Measurements from ENCODE around the gene CCBE1. TPM values are rescaled to one million over a fixed set of nuclear protein-coding genes. Genes with fewer than 3 reads are reported as not detected.

CCBE1 gene
- total RNA-seq, 1 experiment from 2014 or later = 31.1 TPM

DNA sequence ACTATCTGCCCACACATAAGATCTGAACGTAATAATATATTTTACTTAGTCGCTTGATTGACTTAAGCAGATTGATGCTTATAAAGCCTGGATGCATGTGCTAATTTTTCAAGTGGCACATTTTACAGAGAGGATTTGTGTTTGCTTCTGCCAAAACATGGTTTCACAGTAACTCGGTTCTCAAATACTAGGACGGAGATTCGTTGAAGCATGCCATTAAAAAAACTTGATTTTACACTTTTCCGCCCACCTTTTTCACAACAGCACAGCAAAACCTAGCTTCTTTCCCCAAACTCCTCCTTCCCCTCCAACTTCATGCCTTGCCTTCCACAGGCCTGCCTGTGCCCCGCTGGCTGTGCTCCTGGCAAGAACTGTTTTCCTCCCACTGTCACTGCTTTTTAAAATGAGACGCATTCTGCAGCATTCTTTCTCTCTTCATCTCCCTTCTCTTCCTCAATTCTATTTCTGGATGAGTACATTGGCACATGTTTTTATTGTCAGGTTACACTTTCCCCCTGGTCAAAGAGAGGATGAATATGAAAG, 283.0 kb downstream of the CCBE1 start:
- no peak for DNase-seq (ENCODE audit: low read depth)

DNA sequence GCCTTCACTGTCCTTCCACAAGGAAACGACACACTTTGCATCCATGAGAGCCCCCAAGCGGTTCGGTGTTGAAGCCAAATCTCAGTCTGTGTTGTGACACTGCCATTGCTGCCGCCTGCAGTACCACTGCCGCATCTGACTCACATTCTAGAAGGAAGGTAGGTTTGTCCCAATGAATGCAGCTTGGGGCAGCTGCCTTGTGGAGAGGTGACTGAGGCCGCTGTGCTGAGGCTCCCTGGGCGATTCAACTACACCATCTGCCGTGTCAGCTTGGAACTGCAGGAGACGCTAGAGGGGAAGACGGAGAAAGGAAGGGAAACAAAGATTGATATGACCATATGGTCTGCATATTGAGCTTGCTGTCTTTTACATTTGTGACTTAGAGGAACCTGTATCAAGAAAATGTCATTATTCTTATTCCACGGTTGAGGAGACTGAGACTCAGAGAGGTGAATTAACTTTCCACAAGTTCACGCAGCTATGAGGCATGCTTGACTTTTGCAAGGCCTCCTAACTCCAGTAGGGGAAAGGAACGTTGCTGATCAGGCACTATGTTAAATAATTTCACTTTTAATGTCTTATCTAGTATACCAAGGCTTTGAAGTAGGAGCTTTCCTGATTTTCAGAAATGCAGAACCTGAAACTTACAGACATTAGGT, 294.7 kb downstream of the CCBE1 start:
- peak; percentile 73 for DNase-seq (ENCODE audit: low read depth)

DNA sequence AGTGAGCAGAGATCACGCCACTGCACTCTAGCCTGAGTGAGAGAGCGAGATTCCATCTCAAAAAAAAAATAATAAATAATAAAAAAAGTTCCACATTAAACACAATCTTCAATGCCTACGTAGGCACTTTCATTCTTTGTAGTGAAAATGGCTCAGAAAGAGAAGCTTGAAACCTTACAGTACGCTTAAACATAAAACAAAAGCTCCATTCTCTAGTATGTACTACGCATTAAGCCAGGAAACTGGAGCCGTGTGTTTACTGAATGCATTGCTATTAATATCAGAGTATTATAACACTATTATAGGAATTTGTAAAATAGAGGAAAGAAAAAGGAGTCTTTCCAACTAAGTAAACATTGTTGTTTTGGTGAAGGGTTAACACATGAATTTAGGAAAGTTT, 296.8 kb downstream of the CCBE1 start:
- DNase-seq (ENCODE audit: low read depth) = no peak

DNA sequence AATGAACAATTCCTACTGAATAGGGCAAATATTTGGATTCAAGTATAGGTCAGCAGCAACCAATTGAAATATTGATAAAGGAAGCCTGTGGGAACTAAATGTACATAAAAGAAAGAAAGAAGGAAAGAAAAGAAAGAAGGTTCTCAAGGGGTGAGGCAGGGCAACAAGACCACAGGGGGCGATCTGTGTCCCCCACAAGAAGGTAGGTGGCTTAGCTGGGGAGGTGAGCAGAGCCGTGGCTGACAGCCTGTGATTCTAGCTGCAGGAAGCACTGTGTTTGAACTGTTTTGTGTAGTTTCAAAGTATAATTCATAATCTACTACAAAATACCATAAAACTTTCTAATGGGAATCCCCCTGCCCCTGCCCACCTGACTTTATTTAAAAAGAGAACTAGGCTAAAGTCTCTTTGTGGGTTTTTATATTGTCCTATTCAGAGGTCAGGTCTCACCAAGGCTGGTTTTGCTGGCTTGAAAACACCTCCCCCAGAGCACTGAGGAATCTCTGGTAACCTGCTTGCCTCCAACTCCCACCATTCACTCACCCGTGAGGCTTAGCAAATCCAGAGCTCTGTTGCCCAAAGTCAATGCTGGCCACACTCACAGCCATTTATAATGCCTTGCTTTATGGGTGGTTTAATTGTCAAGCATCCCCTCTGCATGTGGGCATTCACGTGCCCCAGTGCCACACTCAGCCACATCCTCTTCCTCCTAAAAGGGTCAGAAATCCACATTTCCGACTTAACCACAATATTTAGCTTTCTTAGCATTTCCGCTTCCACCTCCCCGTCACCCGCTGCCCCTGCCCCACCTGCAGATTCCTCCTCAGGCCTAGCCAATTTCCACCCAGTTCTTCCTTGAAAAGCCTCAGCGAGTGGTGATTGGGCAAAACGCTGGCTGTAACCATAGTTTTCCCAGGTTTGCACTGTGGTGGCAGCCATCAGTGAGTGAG, 301.7 kb downstream of the CCBE1 start:
- no peak for DNase-seq (ENCODE audit: low read depth)

DNA sequence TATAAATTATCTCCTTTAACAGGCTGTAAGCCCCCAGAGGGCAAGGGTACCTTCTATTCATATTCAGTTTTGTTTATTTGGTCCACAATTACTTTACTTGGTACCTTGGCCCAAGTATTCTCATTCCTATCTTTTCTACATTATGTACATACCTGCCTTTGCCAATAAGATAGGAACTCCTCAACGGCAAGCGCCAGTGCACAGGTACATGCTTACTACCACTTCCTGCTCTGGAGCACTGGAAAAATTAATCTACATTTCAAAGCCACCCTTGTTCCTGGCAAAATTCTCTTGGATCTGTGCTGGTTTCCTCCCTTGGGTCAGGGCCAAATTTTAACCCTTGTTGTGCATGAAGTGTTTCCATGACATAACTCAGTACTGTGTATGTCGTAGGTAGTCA, 303.8 kb downstream of the CCBE1 start:
- no peak for DNase-seq (ENCODE audit: low read depth)

DNA sequence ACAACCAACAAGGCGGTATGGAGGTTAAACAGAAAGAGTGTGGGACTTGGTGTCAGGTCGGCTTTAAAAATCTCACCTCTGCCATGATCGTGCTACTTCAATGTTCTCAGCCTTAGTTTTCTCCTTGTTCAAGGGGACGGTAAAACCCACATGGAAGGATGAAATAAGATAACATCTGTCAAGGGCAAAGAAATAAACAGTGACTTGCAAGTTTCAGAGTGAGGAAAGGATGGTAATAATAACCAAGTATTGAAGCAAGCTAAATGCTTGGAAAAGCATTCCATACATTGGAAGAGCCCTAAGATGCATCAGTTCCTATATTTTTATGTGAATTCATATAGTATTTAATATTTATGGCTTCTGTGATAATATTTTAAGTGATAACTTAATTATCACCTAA, 308.4 kb downstream of the CCBE1 start:
- DNase-seq (ENCODE audit: low read depth) = no peak

DNA sequence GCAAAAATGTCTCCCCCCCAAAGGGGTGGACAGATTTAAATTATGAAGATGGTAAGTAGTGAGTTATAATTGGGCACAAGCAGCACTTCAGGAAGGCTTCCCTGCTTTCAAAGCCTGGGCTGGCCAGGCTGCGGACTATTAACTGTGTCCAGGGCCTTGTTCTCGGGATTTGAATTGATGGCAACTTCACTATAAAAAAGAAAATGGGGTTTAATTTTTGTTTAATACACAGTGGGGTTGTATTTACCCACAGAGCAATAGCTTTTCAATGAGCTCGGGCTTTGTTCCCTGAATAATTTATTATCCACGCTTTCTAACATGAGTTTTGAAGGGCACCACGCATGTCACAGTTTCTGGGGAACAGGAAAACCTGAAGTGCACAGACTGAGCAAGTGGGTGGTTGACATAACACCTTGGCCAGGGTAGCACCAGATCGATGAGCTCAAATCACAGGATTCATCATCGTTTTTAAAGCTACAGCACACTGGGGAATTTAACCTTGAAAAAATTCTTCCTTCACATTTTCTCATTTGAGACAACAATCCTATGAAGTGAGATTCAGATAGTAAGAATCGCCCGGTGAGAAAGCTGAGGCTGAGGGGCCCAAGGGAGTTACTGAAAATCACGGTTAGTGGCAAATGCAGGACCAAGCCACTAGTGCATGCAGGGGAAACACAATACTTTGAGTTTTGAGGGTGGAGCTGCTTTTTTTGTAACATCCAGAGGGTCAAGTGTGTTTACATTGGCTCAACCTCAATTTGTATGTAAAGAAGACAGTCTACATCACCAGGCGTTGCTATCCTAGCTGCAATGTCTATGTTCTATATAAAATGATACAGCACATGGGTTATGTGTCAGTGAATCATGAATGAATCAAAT, 309.3 kb downstream of the CCBE1 start:
- DNase-seq (ENCODE audit: low read depth) = no peak

DNA sequence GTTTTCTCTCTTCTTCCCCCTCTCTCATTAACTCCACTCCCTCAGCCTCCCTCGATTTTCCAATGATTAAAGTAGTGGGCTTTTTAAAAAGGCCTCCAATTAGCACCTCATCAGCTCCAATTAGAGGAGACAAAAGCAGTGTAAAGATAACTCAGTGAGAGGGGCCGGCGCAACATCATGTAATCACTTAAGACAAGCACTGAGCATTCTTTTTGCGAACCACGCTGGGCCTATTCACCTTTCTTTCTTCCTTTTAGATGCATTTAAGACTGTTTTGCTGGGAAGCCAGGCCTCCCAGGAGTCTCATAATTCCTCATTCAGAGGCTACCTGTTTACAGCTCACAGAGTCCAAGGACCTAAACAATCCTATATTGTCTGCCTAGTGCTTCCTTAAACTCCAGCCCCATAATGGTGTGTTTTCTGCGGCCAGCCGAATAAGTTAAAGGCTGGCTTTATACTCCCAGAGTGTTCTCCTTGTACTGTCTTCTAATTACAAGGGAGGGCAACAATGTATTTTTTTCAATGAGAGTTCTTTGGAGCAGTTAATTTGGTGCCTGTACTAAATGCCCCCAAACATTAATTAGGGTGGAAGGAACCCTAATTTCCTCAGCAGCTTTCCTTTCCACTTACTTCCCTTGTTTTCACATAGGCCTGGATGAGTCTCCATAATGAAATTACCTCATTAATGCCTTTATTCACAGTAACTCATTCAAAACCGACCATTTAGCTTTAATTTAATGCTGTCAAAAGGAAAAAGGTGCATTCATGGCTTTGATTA, 310.1 kb downstream of the CCBE1 start:
- no peak for DNase-seq (ENCODE audit: low read depth)

DNA sequence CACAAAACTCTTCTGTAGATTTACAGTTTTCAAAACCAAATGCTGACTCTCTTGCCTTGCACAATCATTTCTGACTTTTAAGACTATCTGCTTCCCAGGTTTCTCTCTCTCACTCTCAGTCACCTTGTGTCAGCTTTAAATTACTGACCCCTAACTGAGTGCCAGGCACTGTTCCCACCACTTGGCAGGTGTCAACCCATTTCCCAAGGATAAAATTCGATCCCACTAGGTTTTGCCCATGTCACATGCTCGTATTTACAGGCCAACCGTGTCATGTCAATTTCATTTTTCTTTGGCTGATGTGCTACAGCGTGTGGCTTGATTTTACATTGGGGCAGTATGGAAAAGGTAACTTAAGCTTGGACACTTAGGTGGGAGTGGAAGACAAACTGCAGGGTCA, 312.0 kb downstream of the CCBE1 start:
- DNase-seq (ENCODE audit: low read depth) = no peak

DNA sequence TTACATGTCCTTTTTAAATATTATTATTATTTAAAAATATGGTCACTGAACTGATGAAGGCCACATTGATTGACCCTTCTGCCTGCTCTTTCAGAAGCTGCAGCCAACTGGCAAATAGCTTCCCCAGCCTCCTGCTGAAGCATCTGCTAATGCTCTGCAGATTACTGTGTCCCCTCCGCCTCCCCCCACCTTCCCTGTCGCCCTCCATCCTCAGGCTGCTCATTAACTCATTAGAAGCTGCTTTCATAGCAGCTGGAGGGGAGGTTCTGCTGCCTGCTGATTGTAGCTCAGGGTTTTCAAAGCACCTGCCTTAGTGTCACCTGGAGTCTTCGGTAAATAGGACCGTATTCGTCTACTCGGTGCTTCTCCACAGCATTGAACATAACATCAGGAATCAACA, 313.4 kb downstream of the CCBE1 start:
- DNase-seq (ENCODE audit: low read depth) = no peak

DNA sequence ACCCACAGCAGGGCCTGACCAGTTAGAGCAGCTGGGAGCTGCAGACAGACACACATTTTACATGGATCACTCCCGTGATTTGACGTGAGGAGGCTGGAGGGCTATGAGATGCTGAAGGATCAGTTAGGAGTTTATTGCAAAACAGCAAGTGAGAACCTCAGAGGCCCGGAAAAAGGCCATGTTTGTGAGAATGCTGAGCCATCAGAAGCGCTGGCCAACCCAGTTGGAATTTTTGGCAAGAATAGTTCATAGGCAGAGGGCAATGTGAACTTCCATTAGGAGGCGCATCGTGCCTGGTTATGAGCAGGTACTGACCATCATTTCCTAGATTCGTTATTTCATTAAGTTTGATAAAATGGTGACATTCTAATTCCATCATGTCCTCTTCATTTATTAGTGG, 314.8 kb downstream of the CCBE1 start:
- no peak for DNase-seq (ENCODE audit: low read depth)

DNA sequence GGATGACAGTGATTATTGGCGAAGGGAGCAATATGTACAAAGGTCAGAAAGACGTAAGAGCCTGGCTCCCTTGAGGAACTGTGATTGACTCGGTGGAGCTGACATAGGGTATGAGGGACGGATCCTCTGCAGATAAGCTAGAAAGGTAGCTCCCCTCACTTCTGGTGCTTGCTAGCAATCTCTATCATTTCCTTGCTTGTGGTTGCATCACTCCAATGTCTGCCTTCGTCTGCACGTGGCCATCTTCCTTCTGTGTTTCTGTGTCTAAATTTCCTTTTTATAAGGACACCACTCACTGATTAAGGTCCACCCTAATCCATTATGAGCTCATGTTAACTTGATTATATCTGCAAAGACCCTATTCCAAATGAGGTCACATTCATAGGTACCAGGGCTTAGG, 315.3 kb downstream of the CCBE1 start:
- DNase-seq (ENCODE audit: low read depth) = no peak

Other genes with a start within 250 kb of the CCBE1 start
- 34.9 and 39.8 TPM in 2 replicates for gene PMAIP1, start 202.6 kb upstream of the CCBE1 start, total RNA-seq (2014; rRNA removed; shearing (Covaris generic))